GM23338 (cell line): Measurements from ENCODE around the gene TNFSF10. TPM values are rescaled to one million over a fixed set of nuclear protein-coding genes. Genes with fewer than 3 reads are reported as not detected.

Experiments
- ATAC-seq: fragments of 200-7000 bp; cut with Tn5 transposase; 3 replicates; pipeline ENCODE4 v1.9.1; 2020
- DNase-seq: peaks from one replicate; pipeline ENCODE4 v3.0.0-alpha.2; 2015; ENCODE audit warnings: low spot score
- H2AFZ ChIP-seq: fragments of 200-600 bp; sonication (generic); 2 replicates; pipeline ENCODE4 v1.8.0; 2016; ENCODE audit warnings: antibody characterized with exemption, mild to moderate bottlenecking, moderate library complexity
- H3F3A ChIP-seq: fragments of 200-600 bp; sonication (generic); replicated peaks from 2 replicates; pipeline ENCODE4 v1.8.0; 2017; ENCODE audit warnings: antibody characterized with exemption, mixed run types, low read depth
- H3K27ac ChIP-seq: fragments of 200-600 bp; sonication (generic); 2 replicates; pipeline ENCODE4 v1.6.1; 2016; ENCODE audit warnings: low read depth
- H3K27me3 ChIP-seq: fragments of 200-600 bp; sonication (generic); 2 replicates; pipeline ENCODE4 v1.8.0; 2016; ENCODE audit warnings: mild to moderate bottlenecking, mixed run types, moderate library complexity; ENCODE audit not compliant: insufficient read depth
- H3K36me3 ChIP-seq: fragments of 200-600 bp; sonication (generic); 2 replicates; pipeline ENCODE4 v1.8.0; 2016; ENCODE audit warnings: mild to moderate bottlenecking; ENCODE audit not compliant: insufficient read depth
- H3K4me1 ChIP-seq: fragments of 200-600 bp; sonication (generic); 2 replicates; pipeline ENCODE4 v1.8.0; 2016; ENCODE audit warnings: mild to moderate bottlenecking, moderate library complexity; ENCODE audit not compliant: insufficient read depth
- H3K4me2 ChIP-seq: fragments of 200-600 bp; sonication (generic); 2 replicates; pipeline ENCODE4 v1.7.1; 2017; ENCODE audit warnings: mixed run types
- H3K4me3 ChIP-seq: fragments of 200-600 bp; sonication (generic); 2 replicates; pipeline ENCODE4 v1.6.1; 2016; ENCODE audit warnings: mixed run types
- H3K79me2 ChIP-seq: fragments of 200-600 bp; sonication (generic); replicated peaks from 2 replicates; pipeline ENCODE4 v1.8.0; 2017; ENCODE audit warnings: mild to moderate bottlenecking; ENCODE audit not compliant: insufficient read depth
- H3K9me2 ChIP-seq: fragments of 200-600 bp; sonication (generic); 2 replicates; pipeline ENCODE4 v1.8.0; 2017; ENCODE audit not compliant: insufficient read depth
- H4K20me1 ChIP-seq: fragments of 200-600 bp; sonication (generic); replicated peaks from 2 replicates; pipeline ENCODE4 v1.8.0; 2017; ENCODE audit warnings: mild to moderate bottlenecking; ENCODE audit not compliant: insufficient read depth
- H3K27ac Mint-ChIP-seq: 2 replicates; pipeline ENCODE4 v1.8.0; 2020; ENCODE audit warnings: inconsistent platforms, mild to moderate bottlenecking, moderate library complexity, mixed read lengths
- H3K27me3 Mint-ChIP-seq: 3 replicates; pipeline ENCODE4 v1.8.0; 2022; ENCODE audit warnings: low read depth, mild to moderate bottlenecking, moderate library complexity, mixed read lengths, inconsistent platforms; ENCODE audit not compliant: insufficient read depth, poor library complexity
- H3K36me3 Mint-ChIP-seq: 3 replicates; pipeline ENCODE4 v1.8.0; 2021; ENCODE audit warnings: low read depth, mild to moderate bottlenecking, inconsistent platforms, moderate library complexity, mixed read lengths
- H3K4me1 Mint-ChIP-seq: 3 replicates; pipeline ENCODE4 v1.8.0; 2020; ENCODE audit warnings: mild to moderate bottlenecking, inconsistent platforms, mixed read lengths
- H3K4me3 Mint-ChIP-seq: 3 replicates; pipeline ENCODE4 v1.8.0; 2021; ENCODE audit warnings: moderate library complexity, mild to moderate bottlenecking, inconsistent platforms, mixed read lengths
- H3K9me3 Mint-ChIP-seq: 3 replicates; pipeline ENCODE4 v1.8.0; 2020; ENCODE audit warnings: moderate library complexity, mild to moderate bottlenecking, inconsistent platforms, mixed read lengths
- CREB1 ChIP-seq: fragments of 250-450 bp; sonication (Bioruptor Pico); IDR thresholded peaks from 2 replicates; pipeline ENCODE4 v1.5.0; 2020; ENCODE audit warnings: low read depth, mild to moderate bottlenecking, moderate library complexity
- EZH2 ChIP-seq: fragments of 200-600 bp; sonication (generic); IDR thresholded peaks from one replicate; pipeline ENCODE4 v1.8.0; 2017; ENCODE audit warnings: antibody characterized with exemption, mild to moderate bottlenecking, low read depth; ENCODE audit not compliant: unreplicated experiment
- EZH2phosphoT487 ChIP-seq: fragments of 200-600 bp; sonication (generic); IDR thresholded peaks from one replicate; pipeline ENCODE4 v1.8.1; 2018; ENCODE audit warnings: antibody characterized with exemption; ENCODE audit not compliant: unreplicated experiment
- JUNB ChIP-seq: IDR thresholded peaks from one replicate; pipeline ENCODE4 v1.6.1; 2016; ENCODE audit warnings: antibody characterized with exemption; ENCODE audit not compliant: unreplicated experiment
- NANOG ChIP-seq: IDR thresholded peaks from 2 replicates; pipeline ENCODE4 v1.6.1; 2016; ENCODE audit warnings: antibody characterized with exemption, borderline replicate concordance
- STAT1 ChIP-seq: IDR thresholded peaks from one replicate; pipeline ENCODE4 v1.6.1; 2016; ENCODE audit warnings: antibody characterized with exemption; ENCODE audit not compliant: unreplicated experiment
- ZNF114 ChIP-seq: fragments of 250-450 bp; sonication (Bioruptor Pico); IDR thresholded peaks from 2 replicates; pipeline ENCODE4 v1.5.0; 2020; ENCODE audit warnings: mild to moderate bottlenecking, moderate library complexity
- ZNF331 ChIP-seq: fragments of 250-450 bp; sonication (Bioruptor Pico); IDR thresholded peaks from 2 replicates; pipeline ENCODE4 v1.5.0; 2020; ENCODE audit warnings: low read depth, mild to moderate bottlenecking, moderate library complexity
- polyA plus RNA-seq: library from polyadenylated mRNA; unstranded; fragments of >200 nt; fragmentation: Nextera tagmentation; extraction: Ambion mirVana; gene quantifications from 2 replicates; pipeline ENCODE4 v1.2.1, GENCODE V29; 2016
- total RNA-seq: library from RNA; depleted of rRNA; stranded (reverse); fragments of >200 nt; shearing (Covaris generic); gene quantifications from 2 replicates; pipeline ENCODE4 v1.2.3, GENCODE V29; 2014
- TF ChIP-seq, protein P1 (sequence below): fragments of 250-450 bp; sonication (Bioruptor Pico); IDR thresholded peaks from 2 replicates; pipeline ENCODE4 v1.5.0; 2020; ENCODE audit warnings: mild to moderate bottlenecking, moderate library complexity
- TF ChIP-seq, protein P2 (sequence below), 2 experiments: fragments of 200-600 bp in 1 of 2; sonication (generic) in 1 of 2; conservative IDR thresholded peaks; 2 replicates each; pipeline versions ENCODE4 v1.5.1 to v1.6.1; 2016 to 2017; ENCODE audit warnings: antibody characterized with exemption in 2 of 2, low read depth in 2 of 2, mild to moderate bottlenecking in 2 of 2, moderate library complexity in 1 of 2
- TF ChIP-seq, protein P3 (sequence below): IDR thresholded peaks from 2 replicates; pipeline ENCODE4 v1.6.1; 2016; ENCODE audit warnings: antibody characterized with exemption
- TF ChIP-seq, protein P4 (sequence below): IDR thresholded peaks from one replicate; pipeline ENCODE4 v1.6.1; 2018; ENCODE audit warnings: antibody characterized with exemption; ENCODE audit not compliant: unreplicated experiment

Gene TNFSF10
- total and polyA plus RNA-seq, 2 experiments from 2014 or later: 0.27 TPM; not detected in 1

DNA sequence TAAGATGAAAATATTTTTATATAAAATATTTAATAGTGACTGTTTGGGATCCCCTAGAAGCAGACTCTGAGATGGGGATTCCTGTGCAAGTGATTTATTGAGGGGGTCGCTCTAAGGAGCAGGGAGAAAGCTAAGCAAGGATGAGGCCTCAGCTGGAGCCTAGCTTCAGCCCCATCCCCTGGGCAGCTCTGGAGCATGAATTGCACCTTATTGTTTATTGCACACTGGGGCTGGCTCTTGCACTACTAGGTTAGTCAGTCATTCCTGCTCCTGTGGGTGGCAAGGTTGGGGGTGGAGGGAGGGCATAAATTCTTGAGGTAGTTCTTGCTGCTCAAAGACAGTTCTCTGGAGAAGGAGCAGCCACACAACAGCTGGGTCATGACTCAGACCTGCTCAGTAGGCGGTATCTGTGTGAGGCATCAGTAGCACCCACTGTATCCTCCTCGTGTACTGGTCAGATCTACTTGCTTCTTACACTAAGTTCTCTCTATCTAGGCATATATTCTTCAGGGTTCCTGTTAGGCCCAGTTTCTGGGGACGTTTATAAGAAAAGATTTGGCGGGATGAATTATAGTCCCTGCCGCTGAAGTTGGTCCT is 27.2 kb upstream of the TNFSF10 start:
- Histone ChIP-seq H3K36me3 (no peaks in the 10 kb centered on the region), H3K27ac (no peak overlapping the region), H3K27me3 (no peaks in the 10 kb centered on the region), H2AFZ (no peak overlapping the region), H3K9me2 (no peaks in the 10 kb centered on the region; the same call in 1 of the 2 replicates), H3K79me2 (no peaks in the 10 kb centered on the region), H3K4me1 (no peaks in the 10 kb centered on the region), H3F3A (no peaks in the 10 kb centered on the region), H3K4me3 (no peak overlapping the region), H3K4me2 (no peak overlapping the region), H4K20me1 (no peaks in the 10 kb centered on the region)
- no peaks in the 10 kb centered on the region for H3K4me1 Mint-ChIP-seq
- H3K9me3 Mint-ChIP-seq: no peaks in the 10 kb centered on the region
- TF ChIP-seq NANOG (no peak), STAT1 (no peak), ZNF114 (no peak), ZNF331 (CRISPR knock-in tag) (no peak), EZH2 (no peak), EZH2phosphoT487 (no peak), JUNB (no peak), CREB1 (CRISPR knock-in tag) (no peak)
- TF ChIP-seq, protein P1, sequence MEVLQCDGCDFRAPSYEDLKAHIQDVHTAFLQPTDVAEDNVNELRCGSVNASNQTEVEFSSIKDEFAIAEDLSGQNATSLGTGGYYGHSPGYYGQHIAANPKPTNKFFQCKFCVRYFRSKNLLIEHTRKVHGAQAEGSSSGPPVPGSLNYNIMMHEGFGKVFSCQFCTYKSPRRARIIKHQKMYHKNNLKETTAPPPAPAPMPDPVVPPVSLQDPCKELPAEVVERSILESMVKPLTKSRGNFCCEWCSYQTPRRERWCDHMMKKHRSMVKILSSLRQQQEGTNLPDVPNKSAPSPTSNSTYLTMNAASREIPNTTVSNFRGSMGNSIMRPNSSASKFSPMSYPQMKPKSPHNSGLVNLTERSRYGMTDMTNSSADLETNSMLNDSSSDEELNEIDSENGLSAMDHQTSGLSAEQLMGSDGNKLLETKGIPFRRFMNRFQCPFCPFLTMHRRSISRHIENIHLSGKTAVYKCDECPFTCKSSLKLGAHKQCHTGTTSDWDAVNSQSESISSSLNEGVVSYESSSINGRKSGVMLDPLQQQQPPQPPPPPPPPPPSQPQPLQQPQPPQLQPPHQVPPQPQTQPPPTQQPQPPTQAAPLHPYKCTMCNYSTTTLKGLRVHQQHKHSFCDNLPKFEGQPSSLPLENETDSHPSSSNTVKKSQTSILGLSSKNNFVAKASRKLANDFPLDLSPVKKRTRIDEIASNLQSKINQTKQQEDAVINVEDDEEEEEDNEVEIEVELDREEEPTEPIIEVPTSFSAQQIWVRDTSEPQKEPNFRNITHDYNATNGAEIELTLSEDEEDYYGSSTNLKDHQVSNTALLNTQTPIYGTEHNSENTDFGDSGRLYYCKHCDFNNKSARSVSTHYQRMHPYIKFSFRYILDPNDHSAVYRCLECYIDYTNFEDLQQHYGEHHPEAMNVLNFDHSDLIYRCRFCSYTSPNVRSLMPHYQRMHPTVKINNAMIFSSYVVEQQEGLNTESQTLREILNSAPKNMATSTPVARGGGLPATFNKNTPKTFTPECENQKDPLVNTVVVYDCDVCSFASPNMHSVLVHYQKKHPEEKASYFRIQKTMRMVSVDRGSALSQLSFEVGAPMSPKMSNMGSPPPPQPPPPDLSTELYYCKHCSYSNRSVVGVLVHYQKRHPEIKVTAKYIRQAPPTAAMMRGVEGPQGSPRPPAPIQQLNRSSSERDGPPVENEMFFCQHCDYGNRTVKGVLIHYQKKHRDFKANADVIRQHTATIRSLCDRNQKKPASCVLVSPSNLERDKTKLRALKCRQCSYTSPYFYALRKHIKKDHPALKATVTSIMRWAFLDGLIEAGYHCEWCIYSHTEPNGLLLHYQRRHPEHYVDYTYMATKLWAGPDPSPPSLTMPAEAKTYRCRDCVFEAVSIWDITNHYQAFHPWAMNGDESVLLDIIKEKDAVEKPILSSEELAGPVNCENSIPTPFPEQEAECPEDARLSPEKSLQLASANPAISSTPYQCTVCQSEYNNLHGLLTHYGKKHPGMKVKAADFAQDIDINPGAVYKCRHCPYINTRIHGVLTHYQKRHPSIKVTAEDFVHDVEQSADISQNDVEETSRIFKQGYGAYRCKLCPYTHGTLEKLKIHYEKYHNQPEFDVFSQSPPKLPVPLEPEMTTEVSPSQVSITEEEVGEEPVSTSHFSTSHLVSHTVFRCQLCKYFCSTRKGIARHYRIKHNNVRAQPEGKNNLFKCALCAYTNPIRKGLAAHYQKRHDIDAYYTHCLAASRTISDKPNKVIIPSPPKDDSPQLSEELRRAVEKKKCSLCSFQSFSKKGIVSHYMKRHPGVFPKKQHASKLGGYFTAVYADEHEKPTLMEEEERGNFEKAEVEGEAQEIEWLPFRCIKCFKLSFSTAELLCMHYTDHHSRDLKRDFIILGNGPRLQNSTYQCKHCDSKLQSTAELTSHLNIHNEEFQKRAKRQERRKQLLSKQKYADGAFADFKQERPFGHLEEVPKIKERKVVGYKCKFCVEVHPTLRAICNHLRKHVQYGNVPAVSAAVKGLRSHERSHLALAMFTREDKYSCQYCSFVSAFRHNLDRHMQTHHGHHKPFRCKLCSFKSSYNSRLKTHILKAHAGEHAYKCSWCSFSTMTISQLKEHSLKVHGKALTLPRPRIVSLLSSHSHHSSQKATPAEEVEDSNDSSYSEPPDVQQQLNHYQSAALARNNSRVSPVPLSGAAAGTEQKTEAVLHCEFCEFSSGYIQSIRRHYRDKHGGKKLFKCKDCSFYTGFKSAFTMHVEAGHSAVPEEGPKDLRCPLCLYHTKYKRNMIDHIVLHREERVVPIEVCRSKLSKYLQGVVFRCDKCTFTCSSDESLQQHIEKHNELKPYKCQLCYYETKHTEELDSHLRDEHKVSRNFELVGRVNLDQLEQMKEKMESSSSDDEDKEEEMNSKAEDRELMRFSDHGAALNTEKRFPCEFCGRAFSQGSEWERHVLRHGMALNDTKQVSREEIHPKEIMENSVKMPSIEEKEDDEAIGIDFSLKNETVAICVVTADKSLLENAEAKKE (CRISPR knock-in tag): no peak
- TF ChIP-seq, protein P2, sequence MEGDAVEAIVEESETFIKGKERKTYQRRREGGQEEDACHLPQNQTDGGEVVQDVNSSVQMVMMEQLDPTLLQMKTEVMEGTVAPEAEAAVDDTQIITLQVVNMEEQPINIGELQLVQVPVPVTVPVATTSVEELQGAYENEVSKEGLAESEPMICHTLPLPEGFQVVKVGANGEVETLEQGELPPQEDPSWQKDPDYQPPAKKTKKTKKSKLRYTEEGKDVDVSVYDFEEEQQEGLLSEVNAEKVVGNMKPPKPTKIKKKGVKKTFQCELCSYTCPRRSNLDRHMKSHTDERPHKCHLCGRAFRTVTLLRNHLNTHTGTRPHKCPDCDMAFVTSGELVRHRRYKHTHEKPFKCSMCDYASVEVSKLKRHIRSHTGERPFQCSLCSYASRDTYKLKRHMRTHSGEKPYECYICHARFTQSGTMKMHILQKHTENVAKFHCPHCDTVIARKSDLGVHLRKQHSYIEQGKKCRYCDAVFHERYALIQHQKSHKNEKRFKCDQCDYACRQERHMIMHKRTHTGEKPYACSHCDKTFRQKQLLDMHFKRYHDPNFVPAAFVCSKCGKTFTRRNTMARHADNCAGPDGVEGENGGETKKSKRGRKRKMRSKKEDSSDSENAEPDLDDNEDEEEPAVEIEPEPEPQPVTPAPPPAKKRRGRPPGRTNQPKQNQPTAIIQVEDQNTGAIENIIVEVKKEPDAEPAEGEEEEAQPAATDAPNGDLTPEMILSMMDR (conservative IDR thresholded peaks at IDR 0.05; ENCODE audit: low read depth in 2 of 2): no peak
- TF ChIP-seq, protein P3, sequence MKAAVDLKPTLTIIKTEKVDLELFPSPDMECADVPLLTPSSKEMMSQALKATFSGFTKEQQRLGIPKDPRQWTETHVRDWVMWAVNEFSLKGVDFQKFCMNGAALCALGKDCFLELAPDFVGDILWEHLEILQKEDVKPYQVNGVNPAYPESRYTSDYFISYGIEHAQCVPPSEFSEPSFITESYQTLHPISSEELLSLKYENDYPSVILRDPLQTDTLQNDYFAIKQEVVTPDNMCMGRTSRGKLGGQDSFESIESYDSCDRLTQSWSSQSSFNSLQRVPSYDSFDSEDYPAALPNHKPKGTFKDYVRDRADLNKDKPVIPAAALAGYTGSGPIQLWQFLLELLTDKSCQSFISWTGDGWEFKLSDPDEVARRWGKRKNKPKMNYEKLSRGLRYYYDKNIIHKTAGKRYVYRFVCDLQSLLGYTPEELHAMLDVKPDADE: no peak
- TF ChIP-seq, protein P4, sequence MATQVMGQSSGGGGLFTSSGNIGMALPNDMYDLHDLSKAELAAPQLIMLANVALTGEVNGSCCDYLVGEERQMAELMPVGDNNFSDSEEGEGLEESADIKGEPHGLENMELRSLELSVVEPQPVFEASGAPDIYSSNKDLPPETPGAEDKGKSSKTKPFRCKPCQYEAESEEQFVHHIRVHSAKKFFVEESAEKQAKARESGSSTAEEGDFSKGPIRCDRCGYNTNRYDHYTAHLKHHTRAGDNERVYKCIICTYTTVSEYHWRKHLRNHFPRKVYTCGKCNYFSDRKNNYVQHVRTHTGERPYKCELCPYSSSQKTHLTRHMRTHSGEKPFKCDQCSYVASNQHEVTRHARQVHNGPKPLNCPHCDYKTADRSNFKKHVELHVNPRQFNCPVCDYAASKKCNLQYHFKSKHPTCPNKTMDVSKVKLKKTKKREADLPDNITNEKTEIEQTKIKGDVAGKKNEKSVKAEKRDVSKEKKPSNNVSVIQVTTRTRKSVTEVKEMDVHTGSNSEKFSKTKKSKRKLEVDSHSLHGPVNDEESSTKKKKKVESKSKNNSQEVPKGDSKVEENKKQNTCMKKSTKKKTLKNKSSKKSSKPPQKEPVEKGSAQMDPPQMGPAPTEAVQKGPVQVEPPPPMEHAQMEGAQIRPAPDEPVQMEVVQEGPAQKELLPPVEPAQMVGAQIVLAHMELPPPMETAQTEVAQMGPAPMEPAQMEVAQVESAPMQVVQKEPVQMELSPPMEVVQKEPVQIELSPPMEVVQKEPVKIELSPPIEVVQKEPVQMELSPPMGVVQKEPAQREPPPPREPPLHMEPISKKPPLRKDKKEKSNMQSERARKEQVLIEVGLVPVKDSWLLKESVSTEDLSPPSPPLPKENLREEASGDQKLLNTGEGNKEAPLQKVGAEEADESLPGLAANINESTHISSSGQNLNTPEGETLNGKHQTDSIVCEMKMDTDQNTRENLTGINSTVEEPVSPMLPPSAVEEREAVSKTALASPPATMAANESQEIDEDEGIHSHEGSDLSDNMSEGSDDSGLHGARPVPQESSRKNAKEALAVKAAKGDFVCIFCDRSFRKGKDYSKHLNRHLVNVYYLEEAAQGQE: no peak
- peaks cover 5% of the 10 kb centered on the region for H3K27me3 Mint-ChIP-seq
- DNase-seq: no peak
- no peak for ATAC-seq
- no peak overlapping the region for H3K27ac Mint-ChIP-seq
- H3K36me3 Mint-ChIP-seq: no peaks in the 10 kb centered on the region
- no peak overlapping the region for H3K4me3 Mint-ChIP-seq
